OCI-LY7 (cell line): Measurements from ENCODE around the gene THUMPD2. TPM values are rescaled to one million over a fixed set of nuclear protein-coding genes. Genes with fewer than 3 reads are reported as not detected.

ENCODE experiments used
- BruUV-seq: library from RNA; stranded (reverse); fragments of 400-500 nt; replicated peaks from 2 replicates; lab custom pipeline; 2021; lab: Mats Ljungman, UMichigan
- CTCF ChIA-PET: fragments of 300-600 bp; sonication (Branson Sonifier 250); formaldehyde crosslinking; loops from one replicate; lab custom pipeline; 2022; ENCODE audit warnings: antibody characterized with exemption; ENCODE audit not compliant: unreplicated experiment; lab: Charles Lee
- POLR2A ChIA-PET: fragments of 300-600 bp; sonication (Branson Sonifier 250); formaldehyde crosslinking; loops from one replicate; lab custom pipeline; 2022; ENCODE audit warnings: antibody characterized with exemption; lab: Charles Lee
- DNase-seq: peaks from one replicate; pipeline ENCODE4 v3.0.0-alpha.2; 2015; ENCODE audit warnings: low spot score
- H2AFZ ChIP-seq: fragments of 200-600 bp; sonication (generic), shearing (Covaris generic); 2 replicates; pipeline ENCODE4 v1.6.1; 2014; ENCODE audit warnings: mild to moderate bottlenecking, antibody characterized with exemption, low read length, moderate library complexity
- H3K27ac ChIP-seq: fragments of 200-600 bp; sonication (generic); 2 replicates; pipeline ENCODE4 v1.5.1; 2014; ENCODE audit warnings: mixed run types, low read depth, mild to moderate bottlenecking, moderate library complexity, low read length, inconsistent platforms; ENCODE audit not compliant: poor library complexity, severe bottlenecking
- H3K36me3 ChIP-seq: fragments of 200-600 bp; sonication (generic); 2 replicates; pipeline ENCODE4 v1.6.1; 2014; ENCODE audit warnings: mild to moderate bottlenecking, antibody characterized with exemption, low read length, moderate library complexity, mixed read lengths; ENCODE audit not compliant: insufficient read depth
- H3K4me1 ChIP-seq: fragments of 200-600 bp; sonication (generic); 2 replicates; pipeline ENCODE4 v1.5.1; 2014; ENCODE audit warnings: mild to moderate bottlenecking, low read length; ENCODE audit not compliant: insufficient read depth, poor library complexity, severe bottlenecking
- H3K4me2 ChIP-seq: fragments of 200-600 bp; sonication (generic); 2 replicates; pipeline ENCODE4 v1.6.1; 2014; ENCODE audit warnings: mild to moderate bottlenecking, low read length
- H3K4me3 ChIP-seq: fragments of 200-600 bp; sonication (generic); 2 replicates; pipeline ENCODE4 v1.5.1; 2014; ENCODE audit warnings: mild to moderate bottlenecking, low read depth, low read length; ENCODE audit not compliant: poor library complexity, severe bottlenecking
- H3K79me2 ChIP-seq: fragments of 200-600 bp; sonication (generic); 2 replicates; pipeline ENCODE4 v1.6.1; 2016; ENCODE audit warnings: low read depth, mild to moderate bottlenecking, low read length, moderate library complexity, mixed read lengths; ENCODE audit not compliant: insufficient read depth
- H3K9me2 ChIP-seq: fragments of 200-600 bp; sonication (generic); 2 replicates; pipeline ENCODE4 v1.6.1; 2016; ENCODE audit warnings: mild to moderate bottlenecking, low read length, mixed read lengths; ENCODE audit not compliant: insufficient read depth
- H3K9me3 ChIP-seq: fragments of 200-600 bp; sonication (generic); 2 replicates; pipeline ENCODE4 v1.6.1; 2014; ENCODE audit warnings: mild to moderate bottlenecking, mixed run types, low read length, mixed read lengths
- H4K20me1 ChIP-seq: fragments of 200-600 bp; sonication (generic); 2 replicates; pipeline ENCODE4 v1.6.1; 2014; ENCODE audit warnings: mild to moderate bottlenecking, antibody characterized with exemption, low read length, moderate library complexity, mixed read lengths; ENCODE audit not compliant: insufficient read depth
- CTCF ChIP-seq: fragments of 200-600 bp; sonication (generic); conservative IDR thresholded peaks from 2 replicates; pipeline ENCODE4 v1.5.1; 2014; ENCODE audit warnings: mild to moderate bottlenecking, antibody characterized with exemption, low read length, moderate library complexity, mixed read lengths
- EZH2phosphoT487 ChIP-seq: fragments of 200-600 bp; sonication (generic); IDR thresholded peaks from 2 replicates; pipeline ENCODE4 v1.6.1; 2018; ENCODE audit warnings: low read depth, borderline replicate concordance, mild to moderate bottlenecking, mixed run types, antibody characterized with exemption, low read length, moderate library complexity, mixed read lengths
- intact Hi-C: fragments of 100-400 bp; cut with micrococcal nuclease; formaldehyde crosslinking; loops from one replicate; pipeline ENCODE4 v1.10.0; 2022; ENCODE audit not compliant: unreplicated experiment
- total RNA-seq, 2 experiments: library from RNA; depleted of rRNA in 1 of 2; stranded (reverse); fragments of >200 nt in 1 of 2; shearing (Covaris generic) in 1 of 2; gene quantifications; 2 replicates each; pipeline ENCODE4 v1.2.3, GENCODE V29; 2014 to 2022

The THUMPD2 gene
- total RNA-seq, 2 experiments from 2014 or later, result 18.3 to 24.6 TPM

DNA sequence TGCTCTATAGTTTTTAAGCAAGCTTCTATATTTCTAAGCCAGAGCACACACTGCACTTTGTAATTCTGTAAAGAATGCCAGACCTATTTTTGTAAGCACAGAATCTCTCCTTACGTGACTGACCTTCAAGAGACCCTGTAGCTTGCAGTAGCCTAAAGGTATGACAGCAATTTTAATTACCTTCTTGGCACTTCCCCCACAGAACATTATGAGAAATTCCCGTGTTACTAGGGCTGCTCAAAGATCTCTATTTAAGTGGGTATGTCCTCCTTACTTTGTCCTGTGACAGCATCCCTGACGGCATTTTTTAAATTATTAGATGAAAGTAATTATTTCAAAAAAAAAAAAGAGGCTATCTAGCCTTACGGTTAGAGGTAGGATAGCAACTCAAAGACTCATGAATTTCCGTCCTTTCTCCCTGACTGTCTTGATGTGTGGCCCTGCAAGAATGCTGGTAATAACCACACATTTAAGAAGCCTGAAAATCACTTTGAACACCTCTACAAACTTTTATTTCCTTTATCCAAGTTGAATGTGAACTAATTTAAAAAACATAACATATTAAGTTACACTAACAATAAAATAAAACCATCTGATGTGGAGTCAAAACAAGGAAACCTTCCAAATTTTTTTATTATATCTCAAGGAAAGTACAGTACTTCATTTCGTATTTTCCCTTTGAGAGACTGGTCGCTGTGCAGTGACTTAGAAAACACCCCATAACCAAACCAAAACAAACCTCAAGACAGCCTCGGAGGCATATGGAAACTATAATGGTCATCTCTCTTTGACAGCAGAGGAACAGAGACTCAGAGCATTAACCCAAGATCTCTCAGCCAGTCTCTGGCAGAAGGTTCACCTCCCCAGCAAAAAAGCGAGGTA is 54.9 kb downstream of the THUMPD2 start:
- no peaks in the 10 kb centered on the region for H3K9me3 ChIP-seq
- no peak overlapping the region for H3K4me2 ChIP-seq
- no peaks in the 10 kb centered on the region for H3K36me3 ChIP-seq
- ChIA-PET POLR2A (interaction anchor here (0.6 kb wide), 1 partner anchor 485 kb away, joined by 3 read pairs; no protein-coding TSS in a partner anchor), CTCF (no interaction called here)
- no TSS peak for BruUV-seq
- H3K27ac ChIP-seq, result no peak overlapping the region
- no peak overlapping the region for H2AFZ ChIP-seq
- no peak for TF ChIP-seq EZH2phosphoT487
- no peak for TF ChIP-seq CTCF
- H4K20me1 ChIP-seq, result no peaks in the 10 kb centered on the region
- DNase-seq, result no peak
- H3K79me2 ChIP-seq, result no peaks in the 10 kb centered on the region
- intact Hi-C loops, result loop anchor here (10.0 kb wide), 1 partner anchor 779 kb away; no protein-coding TSS in a partner anchor
- no peaks in the 10 kb centered on the region for H3K4me1 ChIP-seq
- no peak overlapping the region for H3K4me3 ChIP-seq
- H3K9me2 ChIP-seq, result no peaks in the 10 kb centered on the region

DNA sequence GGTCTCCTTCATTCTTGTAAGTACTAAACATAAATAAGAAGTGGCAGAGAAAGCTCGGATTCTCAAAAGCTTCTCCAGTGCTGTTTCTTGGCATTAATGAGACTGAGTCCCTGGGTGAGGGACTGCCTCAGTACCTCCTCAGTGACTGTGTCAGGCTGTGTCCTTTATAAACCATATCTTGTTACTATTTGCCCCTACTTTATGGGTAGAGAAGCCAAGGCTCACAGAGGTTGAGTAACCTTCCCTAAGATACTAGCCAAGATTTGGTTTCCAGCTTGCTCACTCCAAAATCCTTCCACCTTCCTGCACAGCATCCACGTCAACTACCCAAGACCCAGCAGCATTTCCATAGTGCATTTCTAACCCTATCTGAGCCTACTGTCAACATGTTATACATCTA is 55.6 kb downstream of the THUMPD2 start:
- Histone ChIP-seq H3K36me3 (no peaks in the 10 kb centered on the region), H3K79me2 (no peaks in the 10 kb centered on the region), H4K20me1 (no peaks in the 10 kb centered on the region), H3K9me2 (no peaks in the 10 kb centered on the region), H3K9me3 (no peaks in the 10 kb centered on the region), H3K4me3 (no peak overlapping the region), H3K4me2 (no peak overlapping the region), H2AFZ (no peak overlapping the region), H3K4me1 (no peaks in the 10 kb centered on the region), H3K27ac (no peak overlapping the region)
- TF ChIP-seq EZH2phosphoT487 (no peak), CTCF (no peak)
- POLR2A ChIA-PET, result interaction anchor here (0.6 kb wide), 1 partner anchor 484 kb away, joined by 3 read pairs; no protein-coding TSS in a partner anchor
- no peak for DNase-seq
- BruUV-seq, result no TSS peak
- intact Hi-C loops, result loop anchor here (10.0 kb wide), 1 partner anchor 779 kb away; no protein-coding TSS in a partner anchor
- CTCF ChIA-PET, result no interaction called here

GRCh38 chr2:39720970-39721369 is 58.1 kb downstream of the THUMPD2 start:
- no peak for DNase-seq
- Histone ChIP-seq H3K4me3 (no peak overlapping the region), H2AFZ (no peak overlapping the region), H3K4me2 (no peak overlapping the region), H4K20me1 (no peaks in the 10 kb centered on the region), H3K79me2 (no peaks in the 10 kb centered on the region), H3K36me3 (no peaks in the 10 kb centered on the region), H3K9me2 (no peaks in the 10 kb centered on the region), H3K9me3 (no peaks in the 10 kb centered on the region), H3K4me1 (no peaks in the 10 kb centered on the region), H3K27ac (no peak overlapping the region)
- intact Hi-C loops, result loop anchor here (10.0 kb wide), 1 partner anchor 776 kb away; no protein-coding TSS in a partner anchor
- no TSS peak for BruUV-seq
- TF ChIP-seq CTCF (no peak), EZH2phosphoT487 (no peak)
- ChIA-PET POLR2A (interaction anchor here (0.6 kb wide), 1 partner anchor 19 kb away, joined by 3 read pairs; no protein-coding TSS in a partner anchor), CTCF (no interaction called here)
